ENCODE measurements around the gene TRPM3. TPM values are rescaled to one million over a fixed set of nuclear protein-coding genes. Genes with fewer than 3 reads are reported as not detected.

The TRPM3 gene
- total RNA-seq, 1 experiment from 2014 or later = not detected

DNA sequence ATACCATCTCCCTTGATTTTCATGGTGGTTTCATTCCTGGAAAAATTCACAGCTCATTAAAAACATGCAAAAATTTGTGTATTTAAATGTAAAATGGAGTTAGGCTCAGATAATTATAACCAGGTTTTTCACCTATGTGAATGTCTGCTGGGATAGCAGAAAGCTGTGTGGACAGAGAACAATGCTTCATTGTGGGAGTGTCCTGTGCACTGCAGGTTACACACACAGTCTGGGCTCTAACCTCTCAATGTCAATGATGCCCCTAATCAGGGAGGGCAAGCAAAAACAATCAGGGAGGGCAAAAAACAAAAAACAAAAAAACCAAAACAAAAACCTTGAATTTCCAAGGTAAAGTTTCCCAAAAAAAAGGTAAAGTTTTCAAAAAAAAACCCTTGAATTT is 548.1 kb downstream of the TRPM3 start:
- Histone ChIP-seq H3K9me3 (ENCODE audit: control insufficient read depth, insufficient read depth, low read depth, low read length) (no peaks in the 10 kb centered on the region), H3K4me1 (ENCODE audit: control insufficient read depth, insufficient read depth, low read length) (no peaks in the 10 kb centered on the region), H3K27me3 (ENCODE audit: control insufficient read depth, insufficient read depth, low read length) (no peaks in the 10 kb centered on the region), H3K4me3 (ENCODE audit: low read depth in 2 of 2, low read length in 2 of 2) (no peak overlapping the region), H3K36me3 (ENCODE audit: control insufficient read depth, insufficient read depth, low read length) (no peaks in the 10 kb centered on the region), H3K27ac (ENCODE audit: low read length) (no peak overlapping the region)
- TF ChIP-seq, protein P1, sequence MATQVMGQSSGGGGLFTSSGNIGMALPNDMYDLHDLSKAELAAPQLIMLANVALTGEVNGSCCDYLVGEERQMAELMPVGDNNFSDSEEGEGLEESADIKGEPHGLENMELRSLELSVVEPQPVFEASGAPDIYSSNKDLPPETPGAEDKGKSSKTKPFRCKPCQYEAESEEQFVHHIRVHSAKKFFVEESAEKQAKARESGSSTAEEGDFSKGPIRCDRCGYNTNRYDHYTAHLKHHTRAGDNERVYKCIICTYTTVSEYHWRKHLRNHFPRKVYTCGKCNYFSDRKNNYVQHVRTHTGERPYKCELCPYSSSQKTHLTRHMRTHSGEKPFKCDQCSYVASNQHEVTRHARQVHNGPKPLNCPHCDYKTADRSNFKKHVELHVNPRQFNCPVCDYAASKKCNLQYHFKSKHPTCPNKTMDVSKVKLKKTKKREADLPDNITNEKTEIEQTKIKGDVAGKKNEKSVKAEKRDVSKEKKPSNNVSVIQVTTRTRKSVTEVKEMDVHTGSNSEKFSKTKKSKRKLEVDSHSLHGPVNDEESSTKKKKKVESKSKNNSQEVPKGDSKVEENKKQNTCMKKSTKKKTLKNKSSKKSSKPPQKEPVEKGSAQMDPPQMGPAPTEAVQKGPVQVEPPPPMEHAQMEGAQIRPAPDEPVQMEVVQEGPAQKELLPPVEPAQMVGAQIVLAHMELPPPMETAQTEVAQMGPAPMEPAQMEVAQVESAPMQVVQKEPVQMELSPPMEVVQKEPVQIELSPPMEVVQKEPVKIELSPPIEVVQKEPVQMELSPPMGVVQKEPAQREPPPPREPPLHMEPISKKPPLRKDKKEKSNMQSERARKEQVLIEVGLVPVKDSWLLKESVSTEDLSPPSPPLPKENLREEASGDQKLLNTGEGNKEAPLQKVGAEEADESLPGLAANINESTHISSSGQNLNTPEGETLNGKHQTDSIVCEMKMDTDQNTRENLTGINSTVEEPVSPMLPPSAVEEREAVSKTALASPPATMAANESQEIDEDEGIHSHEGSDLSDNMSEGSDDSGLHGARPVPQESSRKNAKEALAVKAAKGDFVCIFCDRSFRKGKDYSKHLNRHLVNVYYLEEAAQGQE (IDR thresholded peaks at IDR 0.05; ENCODE audit: insufficient read depth in 1 of 2, low read depth in 2 of 2, low read length in 1 of 2) = no peak
- no peak for TF ChIP-seq TCF7L2 (IDR thresholded peaks at IDR 0.05; ENCODE audit: low read depth, low read length)
- no peak for TF ChIP-seq SIN3A (IDR thresholded peaks at IDR 0.05; ENCODE audit: borderline replicate concordance, insufficient read depth, low read depth, low read length)
- TF ChIP-seq POLR2AphosphoS5 (IDR thresholded peaks at IDR 0.05; ENCODE audit: low read depth, low read length) = no peak
- TF ChIP-seq, protein P2, sequence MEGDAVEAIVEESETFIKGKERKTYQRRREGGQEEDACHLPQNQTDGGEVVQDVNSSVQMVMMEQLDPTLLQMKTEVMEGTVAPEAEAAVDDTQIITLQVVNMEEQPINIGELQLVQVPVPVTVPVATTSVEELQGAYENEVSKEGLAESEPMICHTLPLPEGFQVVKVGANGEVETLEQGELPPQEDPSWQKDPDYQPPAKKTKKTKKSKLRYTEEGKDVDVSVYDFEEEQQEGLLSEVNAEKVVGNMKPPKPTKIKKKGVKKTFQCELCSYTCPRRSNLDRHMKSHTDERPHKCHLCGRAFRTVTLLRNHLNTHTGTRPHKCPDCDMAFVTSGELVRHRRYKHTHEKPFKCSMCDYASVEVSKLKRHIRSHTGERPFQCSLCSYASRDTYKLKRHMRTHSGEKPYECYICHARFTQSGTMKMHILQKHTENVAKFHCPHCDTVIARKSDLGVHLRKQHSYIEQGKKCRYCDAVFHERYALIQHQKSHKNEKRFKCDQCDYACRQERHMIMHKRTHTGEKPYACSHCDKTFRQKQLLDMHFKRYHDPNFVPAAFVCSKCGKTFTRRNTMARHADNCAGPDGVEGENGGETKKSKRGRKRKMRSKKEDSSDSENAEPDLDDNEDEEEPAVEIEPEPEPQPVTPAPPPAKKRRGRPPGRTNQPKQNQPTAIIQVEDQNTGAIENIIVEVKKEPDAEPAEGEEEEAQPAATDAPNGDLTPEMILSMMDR (IDR thresholded peaks at IDR 0.05) = no peak
- POLR2A ChIA-PET = no interaction called here
- in situ Hi-C loops (cut with HindIII; ENCODE audit: low pct_unique_long_range_greater_than_20kb, low sequenced_read_pairs) (no loop called here), intact Hi-C loops (cut with micrococcal nuclease; ENCODE audit: unreplicated experiment) (no loop called here)
- BruUV-seq (replicated peaks) = no TSS peak
- ATAC-seq (no peak), DNase-seq (ENCODE audit: low read depth, low spot score) (no peak)
- CTCF ChIA-PET = no interaction called here

DNA sequence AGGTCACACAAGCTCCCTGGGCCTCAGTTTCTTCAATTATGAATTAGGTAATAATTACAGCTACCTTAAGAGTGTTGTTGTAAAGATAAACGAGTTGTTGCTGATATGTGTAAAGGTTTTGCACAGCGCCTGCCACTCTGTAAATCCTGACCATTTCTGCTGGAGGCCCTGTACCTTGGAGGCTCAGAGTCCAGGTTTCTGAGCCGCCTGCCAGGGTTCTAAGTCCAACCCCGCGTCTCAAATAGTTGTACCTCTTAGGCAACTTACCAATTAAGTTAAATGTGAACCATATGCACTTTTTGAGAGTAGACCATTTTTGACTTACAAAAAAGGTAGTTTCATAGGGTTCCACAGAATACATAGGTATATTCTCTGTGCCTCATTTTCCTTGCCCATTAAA is 550.2 kb downstream of the TRPM3 start:
- no peak for ATAC-seq
- intact Hi-C loops (cut with micrococcal nuclease; ENCODE audit: unreplicated experiment) = no loop called here
- POLR2A ChIA-PET = no interaction called here

More for the DNA sequence above, 550.2 kb downstream of the TRPM3 start:
- H3K36me3 ChIP-seq (ENCODE audit: control insufficient read depth, insufficient read depth, low read length) = no peaks in the 10 kb centered on the region
- in situ Hi-C loops (cut with HindIII; ENCODE audit: low pct_unique_long_range_greater_than_20kb, low sequenced_read_pairs) = no loop called here
- no peaks in the 10 kb centered on the region for H3K27me3 ChIP-seq (ENCODE audit: control insufficient read depth, insufficient read depth, low read length)
- no TSS peak for BruUV-seq (replicated peaks)
- no peak overlapping the region for H3K4me3 ChIP-seq (ENCODE audit: low read depth in 2 of 2, low read length in 2 of 2)
- H3K27ac ChIP-seq (ENCODE audit: low read length) = no peak overlapping the region
- CTCF ChIA-PET = no interaction called here
- no peaks in the 10 kb centered on the region for H3K9me3 ChIP-seq (ENCODE audit: control insufficient read depth, insufficient read depth, low read depth, low read length)
- TF ChIP-seq POLR2AphosphoS5 (IDR thresholded peaks at IDR 0.05; ENCODE audit: low read depth, low read length) (no peak), SIN3A (IDR thresholded peaks at IDR 0.05; ENCODE audit: borderline replicate concordance, insufficient read depth, low read depth, low read length) (no peak), TCF7L2 (IDR thresholded peaks at IDR 0.05; ENCODE audit: low read depth, low read length) (no peak)
- TF ChIP-seq, protein P1 (IDR thresholded peaks at IDR 0.05; ENCODE audit: insufficient read depth in 1 of 2, low read depth in 2 of 2, low read length in 1 of 2) = no peak
- TF ChIP-seq, protein P2 (IDR thresholded peaks at IDR 0.05) = no peak
- no peak for DNase-seq (ENCODE audit: low read depth, low spot score)
- no peaks in the 10 kb centered on the region for H3K4me1 ChIP-seq (ENCODE audit: control insufficient read depth, insufficient read depth, low read length)

Data from Panc1 (cell line).